Epidermal melanocyte (primary cell): ENCODE measurements around the gene NPIPA8.
"Not testable (repeated sequence)": the region's sequence is repeated elsewhere in the genome, so short reads cannot be mapped to it uniquely, and the experiment has no call there.

Source experiments
- DNase-seq: peaks from one replicate; pipeline ENCODE4 v3.0.0; 2011; ENCODE audit warnings: low spot score; ENCODE audit not compliant: insufficient read length

The NPIPA8 gene

GRCh38 chr16:18280319-18280718, 56.2 kb downstream of the NPIPA8 start:
- DNase-seq, result not testable (repeated sequence)

- not testable (repeated sequence) for DNase-seq
Observed at GRCh38 chr16:18276756-18277155, 59.8 kb downstream of the NPIPA8 start.

- not testable (repeated sequence) for DNase-seq
Observed at GRCh38 chr16:18270171-18270570, 66.4 kb downstream of the NPIPA8 start.
